SH-SY5Y (cell line): ENCODE data around the gene CACUL1.

Experiments
- GATA2 ChIP-seq: IDR thresholded peaks from 2 replicates; pipeline ENCODE4 v1.6.1; 2011; ENCODE audit warnings: mild to moderate bottlenecking, low read depth, low read length
- GATA3 ChIP-seq: IDR thresholded peaks from 2 replicates; pipeline ENCODE4 v1.6.1; 2011; ENCODE audit warnings: low read depth, mild to moderate bottlenecking, low read length, moderate library complexity

GRCh38 chr10:118760265-118760664 is 5.5 kb upstream of the CACUL1 start:
- TF ChIP-seq GATA2 (no peak), GATA3 (no peak)
